ENCODE results near the gene CTNNA3. TPM values are rescaled to one million over a fixed set of nuclear protein-coding genes. Genes with fewer than 3 reads are reported as not detected.

The CTNNA3 gene
- polyA plus RNA-seq, 1 donor from 2014 or later: 0.14 TPM

GRCh38 chr10:65940816-65941662 is 1755.0 kb downstream of the CTNNA3 start:
- H3K9me3 ChIP-seq (ENCODE audit: low read length): no peaks in the 10 kb centered on the region
- H3K4me3 ChIP-seq (ENCODE audit: low read length): no peak overlapping the region
- no peaks in the 10 kb centered on the region for H3K9me2 ChIP-seq (ENCODE audit: insufficient read depth, low read length)
- no peaks in the 10 kb centered on the region for H4K20me1 ChIP-seq (ENCODE audit: insufficient read depth)
- no peaks in the 10 kb centered on the region for H3K79me2 ChIP-seq (replicated peaks; ENCODE audit: insufficient read depth, low read length)
- H3K27me3 ChIP-seq (ENCODE audit: insufficient read depth, low read depth, low read length): no peaks in the 10 kb centered on the region
- H3K9ac ChIP-seq (ENCODE audit: low read length): no peak overlapping the region
- H3K27ac ChIP-seq (ENCODE audit: low read length): no peak overlapping the region
- H2AFZ ChIP-seq (ENCODE audit: low read depth, low read length): no peak overlapping the region
- TF ChIP-seq EZH2 (IDR thresholded peaks at IDR 0.05; ENCODE audit: borderline replicate concordance, insufficient read depth, low read length, poor library complexity, severe bottlenecking) (no peak), SMC3 (conservative IDR thresholded peaks at IDR 0.05; ENCODE audit: poor library complexity) (no peak), POLR2AphosphoS5 (IDR thresholded peaks at IDR 0.05) (no peak), EP300 (conservative IDR thresholded peaks at IDR 0.05; ENCODE audit: poor library complexity, severe bottlenecking) (no peak), MXI1 (conservative IDR thresholded peaks at IDR 0.05; ENCODE audit: poor library complexity, severe bottlenecking) (no peak), RAD21 (conservative IDR thresholded peaks at IDR 0.05) (no peak), REST (IDR thresholded peaks at IDR 0.05; ENCODE audit: borderline replicate concordance) (no peak), TAF1 (IDR thresholded peaks at IDR 0.05; ENCODE audit: low read depth) (no peak), CTCF (IDR thresholded peaks at IDR 0.05; ENCODE audit: poor library complexity, severe bottlenecking) (no peak)
- no peaks in the 10 kb centered on the region for H3F3A ChIP-seq (ENCODE audit: insufficient read depth, low read length, poor library complexity, severe bottlenecking)
- no peaks in the 10 kb centered on the region for H3K36me3 ChIP-seq (ENCODE audit: insufficient read depth, low read length)
- H3K4me2 ChIP-seq (ENCODE audit: low read length): no peak overlapping the region

- no peak overlapping the region for H2AFZ ChIP-seq (ENCODE audit: low read depth, low read length)
- no peak overlapping the region for H3K4me2 ChIP-seq (ENCODE audit: low read length)
- no peaks in the 10 kb centered on the region for H3K79me2 ChIP-seq (replicated peaks; ENCODE audit: insufficient read depth, low read length)
- H3K9me2 ChIP-seq (ENCODE audit: insufficient read depth, low read length): no peaks in the 10 kb centered on the region
- no peak overlapping the region for H3K4me3 ChIP-seq (ENCODE audit: low read length)
- no peak overlapping the region for H3K9ac ChIP-seq (ENCODE audit: low read length)
- no peak overlapping the region for H3K27ac ChIP-seq (ENCODE audit: low read length)
- H4K20me1 ChIP-seq (ENCODE audit: insufficient read depth): no peaks in the 10 kb centered on the region
- H3K36me3 ChIP-seq (ENCODE audit: insufficient read depth, low read length): no peaks in the 10 kb centered on the region
- TF ChIP-seq CTCF (IDR thresholded peaks at IDR 0.05; ENCODE audit: poor library complexity, severe bottlenecking) (no peak), RAD21 (conservative IDR thresholded peaks at IDR 0.05) (no peak), POLR2AphosphoS5 (IDR thresholded peaks at IDR 0.05) (no peak), REST (IDR thresholded peaks at IDR 0.05; ENCODE audit: borderline replicate concordance) (no peak), TAF1 (IDR thresholded peaks at IDR 0.05; ENCODE audit: low read depth) (no peak), SMC3 (conservative IDR thresholded peaks at IDR 0.05; ENCODE audit: poor library complexity) (no peak), MXI1 (conservative IDR thresholded peaks at IDR 0.05; ENCODE audit: poor library complexity, severe bottlenecking) (no peak)
- no peaks in the 10 kb centered on the region for H3F3A ChIP-seq (ENCODE audit: insufficient read depth, low read length, poor library complexity, severe bottlenecking)
- no peaks in the 10 kb centered on the region for H3K9me3 ChIP-seq (ENCODE audit: low read length)
- H3K27me3 ChIP-seq (ENCODE audit: insufficient read depth, low read depth, low read length): no peaks in the 10 kb centered on the region
These were observed 1755.9 kb downstream of the CTNNA3 start for GRCh38 chr10:65940105-65940504.
